GM19452 (cell line): Measurements from ENCODE around the gene SYCP2L.

Experiments
- ATAC-seq: cut with Tn5 transposase; IDR thresholded peaks from one replicate; pipeline ENCODE4 v1.9.1; 2021; ENCODE audit not compliant: unreplicated experiment

The SYCP2L gene

DNA sequence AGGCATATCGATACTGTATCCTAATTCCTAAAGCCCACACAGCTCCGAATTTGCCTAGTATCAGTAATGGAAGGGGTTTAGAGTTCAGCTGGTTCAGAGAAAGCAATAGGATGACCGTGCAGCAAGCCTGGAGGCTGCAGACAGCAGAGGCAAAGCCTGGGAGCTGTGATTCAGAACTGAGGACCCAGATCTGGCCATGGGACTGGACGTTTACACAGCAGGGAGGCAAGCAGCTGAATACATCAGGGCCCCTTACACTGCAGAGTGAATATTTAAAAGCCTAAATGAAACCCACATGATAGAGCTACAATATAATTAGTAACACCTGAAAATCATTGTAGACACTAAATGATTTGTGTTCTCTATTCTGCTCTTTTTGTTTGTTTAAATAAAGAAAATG lies 119.2 kb downstream of the SYCP2L start:
- ATAC-seq, result no peak

- no peak for ATAC-seq
Measured at GRCh38 chr6:11007715-11008608, 121.1 kb downstream of the SYCP2L start.

DNA sequence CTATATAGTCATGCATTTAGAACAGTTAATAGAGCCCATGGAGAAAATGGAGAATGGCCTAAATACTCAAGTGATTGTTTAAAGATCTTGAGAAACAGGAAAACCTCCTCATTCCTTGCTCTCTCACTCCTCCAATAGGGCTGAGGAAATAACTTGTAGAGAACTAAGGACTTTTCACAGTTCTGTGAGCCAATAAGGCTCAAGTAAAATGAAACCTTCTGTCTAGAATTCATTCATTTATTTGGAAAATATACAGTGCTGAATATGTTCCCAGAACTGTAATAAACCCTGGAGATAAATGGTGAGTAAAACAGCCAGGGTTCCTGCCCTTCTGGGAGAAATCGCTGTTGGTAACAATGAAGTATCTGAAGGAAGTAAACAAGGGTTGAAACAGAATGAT lies 122.0 kb downstream of the SYCP2L start:
- ATAC-seq, result no peak

DNA sequence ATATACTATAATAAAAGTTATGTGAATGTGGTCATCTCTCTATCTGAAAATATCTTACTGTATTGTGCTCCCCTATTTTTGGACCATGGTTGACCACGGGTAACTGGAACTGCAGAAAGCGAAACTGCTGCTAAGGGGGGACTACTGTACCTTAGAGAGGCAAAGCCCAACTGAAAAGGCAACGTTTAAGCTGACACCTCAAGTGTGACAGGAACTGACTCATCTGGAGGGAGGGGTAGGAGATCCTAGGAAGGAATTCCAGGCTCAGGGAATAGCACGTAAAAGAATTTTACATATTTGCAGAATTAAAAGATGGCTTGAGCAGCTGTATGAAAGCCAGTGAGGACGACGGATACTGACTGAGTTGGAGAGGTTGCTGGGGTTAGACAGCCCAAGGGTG lies 122.5 kb downstream of the SYCP2L start:
- ATAC-seq, result no peak

GRCh38 chr6:11011787-11012234 lies 125.0 kb downstream of the SYCP2L start:
- ATAC-seq, result no peak

- ATAC-seq, result no peak
Measured at GRCh38 chr6:11012295-11012754, 125.5 kb downstream of the SYCP2L start.

DNA sequence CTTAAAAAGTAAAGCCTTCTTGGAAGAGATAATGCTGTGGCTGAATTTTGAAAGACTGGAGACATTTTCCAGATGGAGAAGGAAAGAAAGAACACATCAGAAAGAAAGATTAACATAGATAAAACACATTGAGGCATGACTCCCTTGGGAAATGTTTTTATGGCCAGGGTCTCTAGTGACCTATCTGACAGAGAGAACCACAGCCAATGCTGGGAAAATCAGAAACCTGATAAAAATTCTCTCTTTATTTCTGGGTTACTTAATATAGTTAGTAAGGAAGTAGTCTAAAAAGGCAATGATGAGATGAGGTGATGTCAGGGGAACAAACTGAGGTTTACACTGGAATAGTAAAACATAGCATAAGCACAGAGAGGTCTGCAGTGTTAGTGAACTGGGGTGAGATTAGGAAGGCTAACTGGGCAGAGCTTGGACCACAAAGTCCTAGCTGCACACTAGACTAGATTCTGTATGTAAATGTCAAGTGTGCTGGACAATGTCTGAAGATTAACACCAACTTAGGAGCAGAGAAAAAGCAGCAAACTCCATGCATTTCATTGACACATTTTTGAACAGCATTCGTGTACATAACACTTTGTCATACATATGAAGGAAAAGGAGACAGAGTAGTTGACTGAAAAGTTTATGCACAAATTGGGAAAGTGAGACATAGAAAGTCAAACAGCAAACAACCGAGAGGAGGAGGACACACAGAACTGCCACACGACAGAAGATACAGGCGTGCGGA lies 126.3 kb downstream of the SYCP2L start:
- ATAC-seq, result no peak

GRCh38 chr6:11013721-11014070 lies 126.8 kb downstream of the SYCP2L start:
- ATAC-seq, result no peak

DNA sequence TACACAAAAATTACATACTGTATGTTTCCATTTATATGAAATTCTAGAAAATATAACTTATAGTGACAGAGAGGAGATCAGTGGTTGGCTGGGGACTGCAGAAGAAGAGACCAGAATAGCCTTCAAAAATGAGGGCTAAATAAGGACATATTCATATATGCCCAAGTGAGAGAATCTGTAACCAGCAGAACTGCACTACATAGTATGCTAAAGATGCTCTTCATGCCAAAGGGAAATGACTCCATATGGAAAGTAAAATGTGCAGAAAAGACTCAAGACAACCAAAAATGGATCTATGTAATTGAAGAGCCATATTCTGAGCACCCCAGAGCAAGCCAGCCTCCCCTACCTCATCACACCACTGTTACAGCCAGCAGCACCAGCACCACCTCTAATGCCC lies 128.2 kb downstream of the SYCP2L start:
- ATAC-seq, result no peak

DNA sequence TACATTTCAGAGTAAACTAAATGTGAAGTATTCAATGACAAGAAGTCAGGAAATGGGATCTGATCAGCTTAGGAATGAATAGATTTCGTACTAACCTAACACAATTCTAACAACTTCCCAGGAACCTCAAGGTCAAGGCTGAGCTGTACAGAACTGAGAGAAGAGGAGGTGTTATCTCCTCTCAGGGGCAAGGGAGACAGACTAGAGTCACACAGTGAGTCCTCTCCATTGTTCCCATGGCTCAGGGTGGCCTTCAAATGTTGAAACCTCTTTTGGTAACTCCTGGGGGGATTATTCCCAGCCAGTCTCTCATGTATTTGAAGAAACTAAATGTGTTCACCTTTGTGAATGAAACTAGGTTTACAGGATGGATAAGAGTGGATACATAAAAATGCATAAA lies 129.6 kb downstream of the SYCP2L start:
- ATAC-seq, result no peak

- ATAC-seq, result no peak
Measured at GRCh38 chr6:11017090-11017489, 130.2 kb downstream of the SYCP2L start.

GRCh38 chr6:11018225-11018624 lies 131.4 kb downstream of the SYCP2L start:
- no peak for ATAC-seq

- no peak for ATAC-seq
Measured at GRCh38 chr6:11021003-11021402, 134.2 kb downstream of the SYCP2L start.

DNA sequence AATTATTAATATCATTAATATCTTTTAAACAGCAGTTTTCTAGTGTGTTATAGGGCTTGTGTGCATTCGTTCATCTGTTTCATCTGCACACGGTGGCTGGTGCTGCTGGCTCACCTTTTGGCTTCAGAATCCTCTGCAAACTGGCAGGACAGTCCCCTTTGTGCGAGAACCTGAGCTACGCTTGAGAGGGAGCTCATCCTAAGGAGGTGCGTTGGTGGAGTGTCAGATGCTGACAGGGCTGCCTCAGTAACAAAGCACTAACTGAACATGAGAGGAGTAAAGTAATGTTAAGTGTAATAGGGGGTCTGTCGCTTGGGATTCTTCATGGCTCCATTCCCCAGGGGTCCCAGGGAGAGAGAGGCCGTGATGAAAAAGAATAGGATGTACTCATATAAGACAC lies 134.9 kb downstream of the SYCP2L start:
- no peak for ATAC-seq

DNA sequence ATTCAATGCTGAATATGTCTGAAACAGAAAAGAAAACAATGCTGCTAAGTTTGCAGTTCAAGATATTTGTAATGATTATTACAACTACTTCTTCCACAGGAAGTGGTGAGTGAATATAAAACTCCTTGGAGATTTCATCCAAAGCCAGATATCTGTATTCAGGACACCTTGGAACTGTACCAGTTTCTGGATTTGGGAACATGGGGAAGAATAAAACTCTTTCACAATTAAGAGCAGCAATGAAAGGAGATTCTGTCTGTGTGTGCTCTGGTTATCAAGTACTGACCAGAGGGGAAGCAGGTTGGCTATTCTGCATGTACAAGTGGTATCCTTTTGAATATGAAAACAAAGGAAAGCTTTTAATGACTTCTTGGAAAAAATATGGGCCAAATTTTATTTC lies 136.2 kb downstream of the SYCP2L start:
- no peak for ATAC-seq
